Pulmonary artery endothelial cell (primary cell): ENCODE data around the gene TIMM10B. TPM values are rescaled to one million over a fixed set of nuclear protein-coding genes. Genes with fewer than 3 reads are reported as not detected.

ENCODE experiments used
- DNase-seq: peaks from one replicate; pipeline ENCODE4 v3.0.0-alpha.2; 2011; ENCODE audit warnings: low read depth, low spot score
- total RNA-seq: library from RNA; depleted of rRNA; stranded (reverse); fragments of >200 nt; gene quantifications from 2 replicates; pipeline ENCODE4 v1.2.3, GENCODE V29; 2014

TIMM10B gene
- 23.4 and 27.9 TPM in 2 replicates for total RNA-seq

GRCh38 chr11:6481012-6481923 is at the start of gene TIMM10B, which contains the start of gene ARFIP2:
Gene TIMM10B, plus strand, starts transcription at chr11:6481501. Its CDS starts 16 bp downstream, at chr11:6481517.
Gene ARFIP2, minus strand, starts transcription at chr11:6481331. Its CDS starts 910 bp downstream, at chr11:6480421.
- peak; percentile 95 for DNase-seq

GRCh38 chr11:6431861-6432260 is 49.4 kb upstream of the TIMM10B start:
- DNase-seq = no peak

- DNase-seq = no peak
These were observed 47.2 kb upstream of the TIMM10B start for GRCh38 chr11:6433998-6434660.

- DNase-seq = no peak
These were observed 43.9 kb upstream of the TIMM10B start for GRCh38 chr11:6437423-6437822.

GRCh38 chr11:6437993-6438392 is 43.3 kb upstream of the TIMM10B start:
- no peak for DNase-seq

GRCh38 chr11:6438979-6439571 is 42.2 kb upstream of the TIMM10B start:
- peak; percentile 20 for DNase-seq

GRCh38 chr11:6440906-6441358 is 40.4 kb upstream of the TIMM10B start, which contains the start of gene HPX:
Gene HPX, minus strand, starts transcription at chr11:6440987. Its CDS starts 24 bp downstream, at chr11:6440963.
- no peak for DNase-seq

GRCh38 chr11:6442441-6442840 is 38.9 kb upstream of the TIMM10B start:
- no peak for DNase-seq

GRCh38 chr11:6443269-6444003 is 37.9 kb upstream of the TIMM10B start:
- DNase-seq = peak; percentile 5

GRCh38 chr11:6448574-6448973 is 32.7 kb upstream of the TIMM10B start:
- DNase-seq = no peak

GRCh38 chr11:6452219-6452618 is 29.1 kb upstream of the TIMM10B start:
- no peak for DNase-seq

- no peak for DNase-seq
These were observed 28.1 kb upstream of the TIMM10B start for GRCh38 chr11:6453152-6453551.

- DNase-seq = no peak
These were observed 26.2 kb upstream of the TIMM10B start for GRCh38 chr11:6455070-6455469.

- no peak for DNase-seq
These were observed 24.8 kb upstream of the TIMM10B start for GRCh38 chr11:6456361-6457073.

GRCh38 chr11:6457581-6458320 is 23.6 kb upstream of the TIMM10B start:
- no peak for DNase-seq

- no peak for DNase-seq
These were observed 22.8 kb upstream of the TIMM10B start for GRCh38 chr11:6458352-6459098.

- no peak for DNase-seq
These were observed 22.2 kb upstream of the TIMM10B start for GRCh38 chr11:6459099-6459450.

- DNase-seq = peak; percentile 75
These were observed 12.4 kb upstream of the TIMM10B start for GRCh38 chr11:6468712-6469495.
